PC-3 (cell line): ENCODE data around the gene SRSF1. TPM values are rescaled to one million over a fixed set of nuclear protein-coding genes. Genes with fewer than 3 reads are reported as not detected.

Experiments
- ATAC-seq: fragments of 200-7000 bp; cut with Tn5 transposase; 2 replicates; pipeline ENCODE4 v1.9.1; 2020; ENCODE audit warnings: mild to moderate bottlenecking, moderate library complexity
- BruUV-seq: library from RNA; stranded (reverse); fragments of 400-500 nt; replicated peaks from 2 replicates; lab custom pipeline; 2021; lab: Mats Ljungman, UMichigan
- CTCF ChIA-PET: fragments of 300-600 bp; sonication (Branson Sonifier 250); formaldehyde crosslinking; loops from one replicate; lab custom pipeline; 2022; ENCODE audit warnings: antibody characterized with exemption; lab: Charles Lee
- POLR2A ChIA-PET: fragments of 300-600 bp; sonication (Branson Sonifier 250); formaldehyde crosslinking; loops from one replicate; lab custom pipeline; 2022; ENCODE audit warnings: antibody characterized with exemption; ENCODE audit not compliant: unreplicated experiment; lab: Charles Lee
- DNase-seq: peaks from one replicate; pipeline ENCODE4 v3.0.0-alpha.2; 2015
- H2AFZ ChIP-seq: fragments of 300-600 bp; sonication (generic); 2 replicates; pipeline ENCODE4 v1.6.0; 2016; ENCODE audit warnings: antibody characterized with exemption, low read length
- H3F3A ChIP-seq: fragments of 300-600 bp; sonication (generic); one replicate; pipeline ENCODE4 v1.6.0; 2017; ENCODE audit warnings: antibody characterized with exemption, low read length, control low read depth, mild to moderate bottlenecking; ENCODE audit not compliant: unreplicated experiment
- H3K27ac ChIP-seq: fragments of 300-600 bp; sonication (generic); 2 replicates; pipeline ENCODE4 v1.5.1; 2016; ENCODE audit warnings: mild to moderate bottlenecking, low read length
- H3K27me3 ChIP-seq: fragments of 300-600 bp; sonication (generic); 2 replicates; pipeline ENCODE4 v1.6.1; 2016; ENCODE audit warnings: low read length, mixed read lengths
- H3K36me3 ChIP-seq: fragments of 300-600 bp; sonication (generic); 2 replicates; pipeline ENCODE4 v1.6.1; 2016; ENCODE audit warnings: low read depth, mixed run types, low read length, mixed read lengths
- H3K4me1 ChIP-seq: fragments of 300-600 bp; sonication (generic); 2 replicates; pipeline ENCODE4 v1.5.1; 2016; ENCODE audit warnings: low read length; ENCODE audit not compliant: insufficient read depth
- H3K4me2 ChIP-seq: fragments of 300-600 bp; sonication (generic); 2 replicates; pipeline ENCODE4 v1.6.0; 2016; ENCODE audit warnings: low read length
- H3K4me3 ChIP-seq: fragments of 300-600 bp; sonication (generic); 2 replicates; pipeline ENCODE4 v1.5.1; 2016; ENCODE audit warnings: mild to moderate bottlenecking, low read length, mixed read lengths
- H3K79me2 ChIP-seq: fragments of 300-600 bp; sonication (generic); 2 replicates; pipeline ENCODE4 v1.6.1; 2017; ENCODE audit warnings: low read length, mixed read lengths
- H3K9ac ChIP-seq: fragments of 300-600 bp; sonication (generic); 2 replicates; pipeline ENCODE4 v1.6.0; 2016; ENCODE audit warnings: mild to moderate bottlenecking, low read length
- H3K9me2 ChIP-seq: fragments of 300-600 bp; sonication (generic); replicated peaks from 2 replicates; pipeline ENCODE4 v1.6.1; 2016; ENCODE audit warnings: mixed run types, low read length, mixed read lengths
- H3K9me3 ChIP-seq: fragments of 300-600 bp; sonication (generic); 2 replicates; pipeline ENCODE4 v1.6.1; 2016; ENCODE audit warnings: low read length, mixed read lengths
- H4K20me1 ChIP-seq: fragments of 300-600 bp; sonication (generic); 2 replicates; pipeline ENCODE4 v1.6.1; 2016; ENCODE audit warnings: low read length, mixed read lengths
- EZH2 ChIP-seq: fragments of 300-600 bp; sonication (generic); IDR thresholded peaks from one replicate; pipeline ENCODE4 v1.6.1; 2017; ENCODE audit warnings: antibody characterized with exemption, mild to moderate bottlenecking, low read length; ENCODE audit not compliant: unreplicated experiment
- EZH2phosphoT487 ChIP-seq: fragments of 300-600 bp; sonication (generic); IDR thresholded peaks from 2 replicates; pipeline ENCODE4 v1.6.1; 2018; ENCODE audit warnings: mild to moderate bottlenecking, antibody characterized with exemption, low read length, borderline replicate concordance
- intact Hi-C: fragments of 100-400 bp; cut with micrococcal nuclease; formaldehyde crosslinking; loops from 2 replicates; pipeline ENCODE4 v1.9.0; 2023
- total RNA-seq: library from RNA; depleted of rRNA; stranded (reverse); fragments of >200 nt; gene quantifications from 2 replicates; pipeline ENCODE4 v1.2.3, GENCODE V29; 2014
- TF ChIP-seq, protein P1 (sequence below): fragments of 300-600 bp; sonication (generic); conservative IDR thresholded peaks from 2 replicates; pipeline ENCODE4 v1.5.1; 2017; ENCODE audit warnings: antibody characterized with exemption, low read depth, mild to moderate bottlenecking, low read length

The SRSF1 gene
- total RNA-seq, 1 experiment from 2014 or later, result 325 TPM

DNA sequence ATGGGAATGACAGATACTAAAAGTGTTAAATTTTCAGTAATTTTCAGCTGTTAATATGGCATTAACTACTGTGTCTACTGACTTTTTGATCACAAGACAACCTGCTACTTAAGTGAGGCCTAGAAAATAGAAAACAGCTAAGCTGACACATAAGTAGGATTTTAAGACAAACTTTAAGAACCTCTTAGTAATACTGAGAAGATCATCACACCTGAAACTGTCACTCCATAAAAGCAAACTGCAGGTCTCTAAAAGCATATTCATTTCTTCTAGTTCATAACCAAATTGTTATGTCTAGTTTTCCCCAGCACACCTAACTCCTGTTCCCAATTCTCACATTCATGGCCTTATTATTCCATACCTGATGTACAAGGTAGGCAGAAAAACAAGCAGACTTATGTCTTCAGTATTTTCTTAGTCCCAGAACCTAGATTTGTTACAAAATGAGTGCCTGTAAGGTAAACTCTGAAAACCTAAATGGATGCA, 8.0 kb downstream of the SRSF1 start:
- ATAC-seq, result no peak
- no peak for DNase-seq
- Histone ChIP-seq H3K9ac (no peak overlapping the region), H3K27me3 (no peaks in the 10 kb centered on the region), H3K36me3 (peaks cover 61% of the 10 kb centered on the region), H2AFZ (no peak overlapping the region), H3F3A (peaks cover 56% of the 10 kb centered on the region), H3K4me3 (no peak overlapping the region), H3K79me2 (peaks cover 28% of the 10 kb centered on the region), H4K20me1 (peaks cover 42% of the 10 kb centered on the region), H3K9me3 (no peaks in the 10 kb centered on the region), H3K4me2 (no peak overlapping the region), H3K4me1 (peaks cover 20% of the 10 kb centered on the region), H3K27ac (no peak overlapping the region), H3K9me2 (no peaks in the 10 kb centered on the region)
- TF ChIP-seq EZH2phosphoT487 (no peak), EZH2 (no peak)
- TF ChIP-seq, protein P1, sequence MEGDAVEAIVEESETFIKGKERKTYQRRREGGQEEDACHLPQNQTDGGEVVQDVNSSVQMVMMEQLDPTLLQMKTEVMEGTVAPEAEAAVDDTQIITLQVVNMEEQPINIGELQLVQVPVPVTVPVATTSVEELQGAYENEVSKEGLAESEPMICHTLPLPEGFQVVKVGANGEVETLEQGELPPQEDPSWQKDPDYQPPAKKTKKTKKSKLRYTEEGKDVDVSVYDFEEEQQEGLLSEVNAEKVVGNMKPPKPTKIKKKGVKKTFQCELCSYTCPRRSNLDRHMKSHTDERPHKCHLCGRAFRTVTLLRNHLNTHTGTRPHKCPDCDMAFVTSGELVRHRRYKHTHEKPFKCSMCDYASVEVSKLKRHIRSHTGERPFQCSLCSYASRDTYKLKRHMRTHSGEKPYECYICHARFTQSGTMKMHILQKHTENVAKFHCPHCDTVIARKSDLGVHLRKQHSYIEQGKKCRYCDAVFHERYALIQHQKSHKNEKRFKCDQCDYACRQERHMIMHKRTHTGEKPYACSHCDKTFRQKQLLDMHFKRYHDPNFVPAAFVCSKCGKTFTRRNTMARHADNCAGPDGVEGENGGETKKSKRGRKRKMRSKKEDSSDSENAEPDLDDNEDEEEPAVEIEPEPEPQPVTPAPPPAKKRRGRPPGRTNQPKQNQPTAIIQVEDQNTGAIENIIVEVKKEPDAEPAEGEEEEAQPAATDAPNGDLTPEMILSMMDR, result no peak
- POLR2A ChIA-PET, result interaction anchor here (0.5 to 1.0 kb wide), 5 partner anchors 11 to 252 kb away, joined by 3 to 13 read pairs (median 4); partner anchors contain the start of gene VEZF1
- CTCF ChIA-PET, result interaction anchor here (0.6 to 1.9 kb wide), 15 partner anchors 10 to 149 kb away, joined by 3 to 20 read pairs (median 5); partner anchors contain the start of genes MRPS23 and VEZF1
- intact Hi-C loops, result loop anchor here (1.0 kb wide), 2 partner anchors 114 to 141 kb away; no protein-coding TSS in a partner anchor
- no TSS peak for BruUV-seq

DNA sequence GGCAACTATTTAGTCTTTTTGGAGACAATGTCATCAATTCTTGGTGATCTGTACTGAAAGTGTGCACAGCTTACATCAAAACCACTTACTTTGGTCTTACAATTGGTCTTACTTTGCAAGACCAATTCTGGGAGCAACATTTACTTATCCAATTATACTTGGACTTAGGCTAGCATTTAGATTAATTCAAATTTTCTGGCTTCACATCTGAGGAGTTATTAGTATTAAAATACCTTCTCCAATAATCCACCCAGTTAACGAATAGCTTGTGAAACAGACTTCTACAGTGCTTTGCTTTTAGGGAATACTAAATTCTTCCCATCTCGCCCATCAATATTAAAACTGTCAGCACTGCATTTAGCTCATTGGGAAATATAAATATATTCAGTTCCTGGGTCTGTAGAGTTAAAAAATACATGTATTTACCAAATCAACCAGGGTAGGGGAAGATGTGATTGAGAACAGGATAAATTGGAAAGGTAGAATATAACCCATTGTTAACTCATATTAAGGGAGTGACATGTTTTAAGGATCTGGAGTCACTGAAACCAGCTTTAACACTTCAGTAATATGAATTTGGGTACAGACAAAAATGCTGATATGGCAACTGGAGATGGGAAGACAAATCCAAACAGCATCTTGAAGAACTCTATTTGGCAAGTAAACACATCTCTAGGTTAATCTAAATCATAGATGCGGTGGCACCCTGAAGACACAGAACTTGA, 9.8 kb downstream of the SRSF1 start:
- Histone ChIP-seq H3K4me1 (0 out of 2 replicates have a peak, but pooled peaks cover 2% of the 10 kb centered on the region), H3K9ac (no peak overlapping the region), H4K20me1 (peaks cover 23% of the 10 kb centered on the region), H3K4me2 (no peak overlapping the region), H3K27me3 (no peaks in the 10 kb centered on the region), H3K4me3 (no peak overlapping the region), H3K9me3 (no peaks in the 10 kb centered on the region), H3K9me2 (no peaks in the 10 kb centered on the region), H3K27ac (no peak overlapping the region), H3K79me2 (peaks cover 10% of the 10 kb centered on the region), H2AFZ (no peak overlapping the region), H3K36me3 (peaks cover 43% of the 10 kb centered on the region), H3F3A (peaks cover 48% of the 10 kb centered on the region)
- ATAC-seq (no peak), DNase-seq (no peak)
- intact Hi-C loops, result no loop called here
- CTCF ChIA-PET, result interaction anchor here (0.6 kb wide), 1 partner anchor 9 kb away, joined by 6 read pairs; the partner anchor contains the start of gene VEZF1
- TF ChIP-seq EZH2phosphoT487, result no peak
- TF ChIP-seq, protein P1, result no peak
- no peak for TF ChIP-seq EZH2
- no TSS peak for BruUV-seq
- POLR2A ChIA-PET, result interaction anchor here (0.7 kb wide), 1 partner anchor 117 kb away, joined by 5 read pairs; no protein-coding TSS in a partner anchor
